ENCODE data around the gene HLA-B. TPM values are rescaled to one million over a fixed set of nuclear protein-coding genes. Genes with fewer than 3 reads are reported as not detected.
A peak's percentile ranks its signal among the peaks of the same experiment; 100 is the strongest.
"Not testable (repeated sequence)": the region's sequence is repeated elsewhere in the genome, so short reads cannot be mapped to it uniquely, and the experiment has no call there.

Gene HLA-B
- total RNA-seq, result 1,000 to 10,000 TPM; 5,136 to 7,364 (median 5,516) TPM
- polyA plus RNA-seq, result 1,000 to 10,000 TPM; 5,467 to 7,459 TPM
- 3,380 reads per million, percentile 100 among the genes with 10 or more reads in this experiment for total RNA-seq

- peak within 1 kb of the TSS; percentile 68 for H3K4me3 ChIP-seq (ENCODE audit: low read length)
- peak within 1 kb of the TSS; percentile 99 to 100 (median 100) for H3K27ac Mint-ChIP-seq
- peak within 1 kb of the TSS; percentile 100 for H3K27ac ChIP-seq (ENCODE audit: low read depth, low read length)
- peaks cover 18 to 38% (median 32%) of the 10 kb centered on the region in 3 experiments for H3K36me3 ChIP-seq (ENCODE audit: control insufficient read depth in 2 of 3, insufficient read depth in 3 of 3, low read length in 3 of 3)
- H3K9me3 Mint-ChIP-seq, result peaks cover 0 to 11% (median 3%) of the 10 kb centered on the region in 11 donors
- H3K4me1 ChIP-seq (ENCODE audit: control insufficient read depth in 2 of 2, insufficient read depth in 2 of 2, low read length in 2 of 2), result peaks cover 28 to 33% of the 10 kb centered on the region in 2 donors
- ChIA-PET CTCF (interaction anchor here (2.2 kb wide), 1 partner anchor 10 kb away, joined by 12 read pairs; no protein-coding TSS in a partner anchor), POLR2A (interaction anchor here (0.6 to 4.4 kb wide), 11 partner anchors 8 to 864 kb away, joined by 3 to 63 read pairs (median 4); no protein-coding TSS in a partner anchor)
- peak within 1 kb of the TSS; percentile 80 to 100 (median 98) for H3K4me3 Mint-ChIP-seq
- intact Hi-C loops (cut with micrococcal nuclease), result loop anchor here (1.0 to 10.0 kb wide), 11 partner anchors 10 to 1615 kb away; partner anchors contain the start of genes HLA-C (in 2 of the 2), MRPS18B (in 2 of the 2), PPP1R10 (in 2 of the 2) and HLA-A (in 1 of the 2)
- H3K36me3 Mint-ChIP-seq, result peaks cover 0 to 64% (median 39%) of the 10 kb centered on the region in 5 donors
- peaks cover 0 to 19% (median 0%) of the 10 kb centered on the region in 5 donors for H3K27me3 Mint-ChIP-seq
- H3K27me3 ChIP-seq (ENCODE audit: control insufficient read depth in 2 of 2, insufficient read depth in 2 of 2, low read length in 2 of 2), result no peaks in the 10 kb centered on the region
- DNase-seq (peak; percentile 65 to 91 (median 82)), ATAC-seq (peak; percentile 90)
- H3K9me3 ChIP-seq (ENCODE audit: control insufficient read depth in 2 of 3, low read length in 3 of 3), result no peaks in the 10 kb centered on the region
- peaks cover 49 to 66% (median 58%) of the 10 kb centered on the region in 7 donors for H3K4me1 Mint-ChIP-seq
Measured at GRCh38 chr6:31356946-31357466, at the start of gene HLA-B. TSS of gene HLA-B (minus strand) at chr6:31357179. CDS start at chr6:31357158, 21 bp downstream.

GRCh38 chr6:31405996-31406395 is 49.0 kb upstream of the HLA-B start:
- H3K27ac ChIP-seq (ENCODE audit: low read depth, low read length), result no peak overlapping the region
- POLR2A ChIA-PET, result interaction anchor here (0.6 kb wide), 1 partner anchor 144 kb away, joined by 3 read pairs; no protein-coding TSS in a partner anchor

GRCh38 chr6:31404061-31404364 is 47.0 kb upstream of the HLA-B start:
- H3K9me3 Mint-ChIP-seq; H3K9me3 ChIP-seq (ENCODE audit: control insufficient read depth in 2 of 3, low read length in 3 of 3); H3K27me3 Mint-ChIP-seq; ATAC-seq; H3K27me3 ChIP-seq (ENCODE audit: control insufficient read depth in 2 of 2, insufficient read depth in 2 of 2, low read length in 2 of 2); H3K36me3 ChIP-seq (ENCODE audit: control insufficient read depth in 2 of 3, insufficient read depth in 3 of 3, low read length in 3 of 3); H3K36me3 Mint-ChIP-seq: not testable (repeated sequence)
- intact Hi-C loops (cut with micrococcal nuclease), result loop anchor here (5.0 to 10.0 kb wide), 3 partner anchors 138 to 431 kb away; partner anchors contain the start of gene DDX39B (in 1 of the 2)
- Mint-ChIP-seq H3K4me1 (peaks cover 64 to 87% (median 68%) of the 10 kb centered on the region in 7 donors), H3K27ac (peak overlapping the region; percentile 25 to 86 (median 76)), H3K4me3 (peak overlapping the region; percentile 83 to 98 (median 90))
- H3K27ac ChIP-seq (ENCODE audit: low read depth, low read length), result peak overlapping the region; percentile 76
- H3K4me1 ChIP-seq (ENCODE audit: control insufficient read depth in 2 of 2, insufficient read depth in 2 of 2, low read length in 2 of 2), result peaks cover 17 to 19% of the 10 kb centered on the region in 2 donors
- peak overlapping the region; percentile 79 for H3K4me3 ChIP-seq (ENCODE audit: low read length)
- ChIA-PET CTCF (interaction anchor here (1.1 kb wide), 1 partner anchor 38 kb away, joined by 4 read pairs; no protein-coding TSS in a partner anchor), POLR2A (interaction anchor here (1.4 kb wide), 1 partner anchor 9 kb away, joined by 5 read pairs; no protein-coding TSS in a partner anchor)
- DNase-seq, result peak in 1 of 9 donors; percentile 2

More at GRCh38 chr6:31405996-31406395, 49.0 kb upstream of the HLA-B start:
- no peak for DNase-seq
- ATAC-seq, result no peak
- no peaks in the 10 kb centered on the region for H3K27me3 ChIP-seq (ENCODE audit: control insufficient read depth in 2 of 2, insufficient read depth in 2 of 2, low read length in 2 of 2)
- peaks cover 17 to 19% of the 10 kb centered on the region in 2 donors for H3K4me1 ChIP-seq (ENCODE audit: control insufficient read depth in 2 of 2, insufficient read depth in 2 of 2, low read length in 2 of 2)
- H3K9me3 ChIP-seq (ENCODE audit: control insufficient read depth in 2 of 3, low read length in 3 of 3), result no peaks in the 10 kb centered on the region
- peaks cover 0 to 13% (median 0%) of the 10 kb centered on the region in 3 experiments for H3K36me3 ChIP-seq (ENCODE audit: control insufficient read depth in 2 of 3, insufficient read depth in 3 of 3, low read length in 3 of 3)
- intact Hi-C loops (cut with micrococcal nuclease), result loop anchor here in 1 of 2 donors (10.0 kb wide), 1 partner anchor 429 kb away; no protein-coding TSS in a partner anchor
- H3K4me3 ChIP-seq (ENCODE audit: low read length), result no peak overlapping the region
- Mint-ChIP-seq H3K27ac (peak overlapping the region in 8 of 9 donors; percentile 5 to 71 (median 24)), H3K36me3 (peaks cover 0 to 14% (median 0%) of the 10 kb centered on the region in 5 donors), H3K9me3 (no peaks in the 10 kb centered on the region), H3K27me3 (no peaks in the 10 kb centered on the region), H3K4me3 (peak overlapping the region in 8 of 10 donors; percentile 25 to 60 (median 39)), H3K4me1 (peaks cover 64 to 86% (median 73%) of the 10 kb centered on the region in 7 donors)
- CTCF ChIA-PET, result interaction anchor here (1.1 to 1.9 kb wide), 2 partner anchors 36 to 40 kb away, joined by 3 to 6 read pairs; no protein-coding TSS in a partner anchor

DNA sequence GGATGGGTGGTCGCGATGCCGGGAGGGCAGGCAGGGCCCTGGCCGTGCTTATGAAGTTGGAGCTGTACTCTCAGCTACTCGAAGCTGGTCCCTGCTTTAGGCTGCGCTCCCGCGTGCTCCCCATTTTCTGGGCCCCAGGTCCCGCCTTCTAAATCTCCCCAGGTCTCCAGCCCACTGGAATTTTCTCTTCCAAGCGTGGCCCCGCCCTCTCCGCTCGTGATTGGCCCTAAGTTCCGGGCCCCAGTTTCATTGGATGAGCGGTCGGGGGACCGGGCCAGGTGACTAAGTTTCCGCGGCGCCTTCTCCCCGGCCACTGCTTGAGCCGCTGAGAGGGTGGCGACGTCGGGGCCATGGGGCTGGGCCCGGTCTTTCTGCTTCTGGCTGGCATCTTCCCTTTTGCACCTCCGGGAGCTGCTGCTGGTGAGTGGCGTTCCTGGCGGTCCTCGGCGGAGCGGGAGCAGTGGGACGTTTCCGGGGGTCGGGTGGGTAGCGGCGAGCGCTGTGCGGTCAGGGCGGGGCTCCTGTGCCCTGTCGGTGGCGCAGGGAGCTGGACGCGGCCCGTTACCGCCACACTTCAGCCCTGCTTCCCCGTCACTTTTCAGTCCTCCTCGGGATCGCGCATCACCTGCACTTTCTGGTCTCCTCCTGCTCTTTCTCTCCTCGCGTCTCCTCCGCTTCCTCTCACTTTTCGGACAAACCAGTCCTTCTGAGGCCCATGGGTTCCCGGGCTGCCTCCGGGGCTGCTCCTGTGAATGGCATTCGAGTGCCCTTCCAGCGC is 46.5 kb upstream of the HLA-B start, which contains the start of gene MICA:
Gene MICA (plus strand): TSS at position 313 of the 778 bp plus-strand sequence. CDS start 38 bp downstream, at position 351.
- Histone ChIP-seq H3K36me3 (ENCODE audit: control insufficient read depth in 2 of 3, insufficient read depth in 3 of 3, low read length in 3 of 3) (peaks cover 0 to 8% (median 0%) of the 10 kb centered on the region in 3 experiments), H3K4me1 (ENCODE audit: control insufficient read depth in 2 of 2, insufficient read depth in 2 of 2, low read length in 2 of 2) (peaks cover 17 to 19% of the 10 kb centered on the region in 2 donors), H3K27me3 (ENCODE audit: control insufficient read depth in 2 of 2, insufficient read depth in 2 of 2, low read length in 2 of 2) (no peaks in the 10 kb centered on the region), H3K4me3 (ENCODE audit: low read length) (peak within 1 kb of the TSS; percentile 79), H3K27ac (ENCODE audit: low read depth, low read length) (peak within 1 kb of the TSS; percentile 76), H3K9me3 (ENCODE audit: control insufficient read depth in 2 of 3, low read length in 3 of 3) (no peaks in the 10 kb centered on the region)
- Mint-ChIP-seq H3K9me3 (peaks cover 0 to 1% (median 0%) of the 10 kb centered on the region in 11 donors), H3K36me3 (peaks cover 0 to 5% (median 0%) of the 10 kb centered on the region in 5 donors), H3K4me1 (peaks cover 65 to 90% (median 70%) of the 10 kb centered on the region in 7 donors), H3K4me3 (peak within 1 kb of the TSS; percentile 83 to 98 (median 90)), H3K27me3 (peaks cover 0 to 2% (median 0%) of the 10 kb centered on the region in 5 donors), H3K27ac (peak within 1 kb of the TSS; percentile 25 to 94 (median 78))
- DNase-seq, result peak in 8 of 9 donors; percentile 32 to 79 (median 41)
- CTCF ChIA-PET, result interaction anchor here (0.6 to 1.7 kb wide), 4 partner anchors 37 to 206 kb away, joined by 3 to 5 read pairs (median 4); no protein-coding TSS in a partner anchor
- POLR2A ChIA-PET, result interaction anchor here (0.6 to 1.9 kb wide), 5 partner anchors 10 to 207 kb away, joined by 3 to 6 read pairs (median 4); partner anchors contain the start of gene DDX39B
- ATAC-seq, result peak; percentile 71
- intact Hi-C loops (cut with micrococcal nuclease), result loop anchor here (2.0 to 10.0 kb wide), 5 partner anchors 15 to 431 kb away; partner anchors contain the start of gene DDX39B (in 1 of the 2)

DNA sequence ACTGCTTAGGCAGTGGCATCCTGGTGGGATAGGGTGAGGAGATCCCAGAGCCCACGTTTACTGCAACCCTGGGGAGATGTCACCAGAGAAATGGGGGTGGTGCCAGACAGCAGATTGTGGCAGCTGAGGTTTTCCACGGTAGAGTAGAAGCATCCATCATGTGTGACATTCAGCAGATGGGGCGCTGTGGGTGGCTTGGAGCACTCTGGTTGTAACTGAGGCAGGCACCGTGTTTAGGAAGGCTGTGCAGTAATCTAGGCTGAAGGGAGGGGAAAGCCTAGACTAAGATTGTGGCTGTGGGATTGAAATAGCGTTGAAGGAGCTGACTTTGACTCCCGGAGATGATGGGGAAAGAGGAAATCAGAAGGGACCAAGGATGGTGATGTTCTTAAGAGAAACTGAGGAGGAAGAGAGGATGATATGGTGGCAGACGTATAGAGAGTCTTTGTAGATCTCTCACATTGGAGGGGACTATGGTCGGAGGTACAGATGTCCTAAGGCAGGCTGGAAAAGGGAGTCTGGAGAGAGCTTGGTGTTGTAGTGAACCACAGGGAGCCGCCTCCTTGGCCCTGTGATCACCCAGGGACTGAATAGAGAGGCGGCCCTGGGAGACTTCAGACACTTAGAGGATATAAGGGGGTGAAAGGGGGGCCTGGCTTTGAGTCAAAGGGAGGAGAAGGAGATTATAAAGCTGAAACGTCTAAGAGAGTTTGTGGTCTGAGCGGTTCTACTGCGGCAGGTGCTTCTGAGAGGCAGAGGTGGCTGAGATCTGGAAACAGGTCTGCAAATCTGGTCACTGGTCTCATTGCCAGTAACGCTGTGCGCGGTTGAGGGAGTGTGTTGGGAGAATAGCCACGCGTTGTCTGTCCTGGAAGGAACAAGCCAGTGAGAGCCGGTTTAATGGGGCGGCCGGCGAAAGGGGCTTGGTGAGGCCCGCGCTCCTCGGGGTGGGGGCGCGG is 45.6 kb upstream of the HLA-B start:
- H3K9me3 Mint-ChIP-seq, result peaks cover 0 to 1% (median 0%) of the 10 kb centered on the region in 11 donors
- H3K27ac Mint-ChIP-seq, result peak overlapping the region; percentile 25 to 94 (median 78)
- H3K4me1 ChIP-seq (ENCODE audit: control insufficient read depth in 2 of 2, insufficient read depth in 2 of 2, low read length in 2 of 2), result peaks cover 17 to 19% of the 10 kb centered on the region in 2 donors
- H3K27ac ChIP-seq (ENCODE audit: low read depth, low read length), result peak overlapping the region; percentile 76
- H3K9me3 ChIP-seq (ENCODE audit: control insufficient read depth in 2 of 3, low read length in 3 of 3), result no peaks in the 10 kb centered on the region
- ATAC-seq (peak; percentile 40), DNase-seq (peak in 6 of 9 donors; percentile 31 to 55 (median 38))
- H3K27me3 Mint-ChIP-seq, result peaks cover 0 to 2% (median 0%) of the 10 kb centered on the region in 5 donors
- H3K36me3 ChIP-seq (ENCODE audit: control insufficient read depth in 2 of 3, insufficient read depth in 3 of 3, low read length in 3 of 3), result peaks cover 0 to 8% (median 0%) of the 10 kb centered on the region in 3 experiments
- H3K4me3 ChIP-seq (ENCODE audit: low read length), result peak overlapping the region; percentile 79
- intact Hi-C loops (cut with micrococcal nuclease), result loop anchor here (2.0 to 10.0 kb wide), 5 partner anchors 16 to 432 kb away; partner anchors contain the start of gene DDX39B (in 1 of the 2)
- H3K4me3 Mint-ChIP-seq, result peak overlapping the region; percentile 83 to 98 (median 90)
- ChIA-PET POLR2A (interaction anchor here (0.6 to 3.1 kb wide), 8 partner anchors 11 to 250 kb away, joined by 3 to 16 read pairs (median 4); partner anchors contain the start of genes BAG6 and DDX39B), CTCF (interaction anchor here (0.6 to 2.7 kb wide), 5 partner anchors 37 to 205 kb away, joined by 3 to 13 read pairs (median 4); no protein-coding TSS in a partner anchor)
- H3K27me3 ChIP-seq (ENCODE audit: control insufficient read depth in 2 of 2, insufficient read depth in 2 of 2, low read length in 2 of 2), result no peaks in the 10 kb centered on the region
- H3K4me1 Mint-ChIP-seq, result peaks cover 58 to 88% (median 62%) of the 10 kb centered on the region in 7 donors
- peaks cover 0 to 5% (median 0%) of the 10 kb centered on the region in 5 donors for H3K36me3 Mint-ChIP-seq
